HL-60 (cell line): ENCODE measurements around the gene MSX1.

Experiments used
- TF ChIP-seq, protein P1 (sequence below): IDR thresholded peaks from one replicate; pipeline ENCODE4 v1.5.1; 2011; ENCODE audit warnings: low read length, control low read depth, inconsistent platforms; ENCODE audit not compliant: insufficient read depth
- TF ChIP-seq, protein P2 (sequence below): IDR thresholded peaks from 2 replicates; pipeline ENCODE4 v1.6.1; 2012; ENCODE audit warnings: low read depth; ENCODE audit not compliant: insufficient replicate concordance

DNA sequence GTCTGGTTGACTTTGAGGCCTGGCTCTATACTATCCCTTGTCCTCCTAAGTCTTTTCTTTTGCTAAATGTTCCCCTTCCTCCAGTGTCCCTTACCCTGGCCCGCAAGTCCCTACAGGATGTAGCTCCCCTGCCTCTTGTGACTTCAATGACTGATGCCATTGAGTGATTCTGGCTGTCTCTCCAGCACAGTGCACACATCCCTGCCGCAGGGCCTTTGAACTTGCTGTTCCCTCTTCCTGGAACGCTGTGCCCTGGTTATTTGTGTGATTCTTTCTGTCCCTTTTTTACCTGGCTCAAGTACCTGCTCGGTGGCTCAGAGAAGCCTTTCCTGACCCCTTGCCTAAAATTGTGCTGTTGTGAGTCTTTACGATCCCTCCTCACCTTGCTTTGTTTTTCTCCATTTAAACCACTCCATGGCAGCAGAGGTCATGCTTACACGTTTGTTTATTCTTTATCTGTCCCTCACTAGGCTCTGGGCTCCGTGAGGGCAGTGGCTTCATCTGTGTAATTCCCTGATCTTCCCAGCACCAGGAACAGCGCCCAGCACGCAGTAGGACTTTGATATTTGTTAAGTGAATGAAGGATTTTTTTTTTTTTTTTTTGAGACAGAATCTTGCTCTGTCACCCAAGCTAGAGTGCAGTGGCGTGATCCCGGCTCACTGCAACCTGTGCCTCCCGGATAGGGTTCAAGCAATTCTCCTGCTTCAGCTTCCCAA lies 17.6 kb downstream of the MSX1 start:
- TF ChIP-seq, protein P1, sequence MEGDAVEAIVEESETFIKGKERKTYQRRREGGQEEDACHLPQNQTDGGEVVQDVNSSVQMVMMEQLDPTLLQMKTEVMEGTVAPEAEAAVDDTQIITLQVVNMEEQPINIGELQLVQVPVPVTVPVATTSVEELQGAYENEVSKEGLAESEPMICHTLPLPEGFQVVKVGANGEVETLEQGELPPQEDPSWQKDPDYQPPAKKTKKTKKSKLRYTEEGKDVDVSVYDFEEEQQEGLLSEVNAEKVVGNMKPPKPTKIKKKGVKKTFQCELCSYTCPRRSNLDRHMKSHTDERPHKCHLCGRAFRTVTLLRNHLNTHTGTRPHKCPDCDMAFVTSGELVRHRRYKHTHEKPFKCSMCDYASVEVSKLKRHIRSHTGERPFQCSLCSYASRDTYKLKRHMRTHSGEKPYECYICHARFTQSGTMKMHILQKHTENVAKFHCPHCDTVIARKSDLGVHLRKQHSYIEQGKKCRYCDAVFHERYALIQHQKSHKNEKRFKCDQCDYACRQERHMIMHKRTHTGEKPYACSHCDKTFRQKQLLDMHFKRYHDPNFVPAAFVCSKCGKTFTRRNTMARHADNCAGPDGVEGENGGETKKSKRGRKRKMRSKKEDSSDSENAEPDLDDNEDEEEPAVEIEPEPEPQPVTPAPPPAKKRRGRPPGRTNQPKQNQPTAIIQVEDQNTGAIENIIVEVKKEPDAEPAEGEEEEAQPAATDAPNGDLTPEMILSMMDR: no peak
- TF ChIP-seq, protein P2, sequence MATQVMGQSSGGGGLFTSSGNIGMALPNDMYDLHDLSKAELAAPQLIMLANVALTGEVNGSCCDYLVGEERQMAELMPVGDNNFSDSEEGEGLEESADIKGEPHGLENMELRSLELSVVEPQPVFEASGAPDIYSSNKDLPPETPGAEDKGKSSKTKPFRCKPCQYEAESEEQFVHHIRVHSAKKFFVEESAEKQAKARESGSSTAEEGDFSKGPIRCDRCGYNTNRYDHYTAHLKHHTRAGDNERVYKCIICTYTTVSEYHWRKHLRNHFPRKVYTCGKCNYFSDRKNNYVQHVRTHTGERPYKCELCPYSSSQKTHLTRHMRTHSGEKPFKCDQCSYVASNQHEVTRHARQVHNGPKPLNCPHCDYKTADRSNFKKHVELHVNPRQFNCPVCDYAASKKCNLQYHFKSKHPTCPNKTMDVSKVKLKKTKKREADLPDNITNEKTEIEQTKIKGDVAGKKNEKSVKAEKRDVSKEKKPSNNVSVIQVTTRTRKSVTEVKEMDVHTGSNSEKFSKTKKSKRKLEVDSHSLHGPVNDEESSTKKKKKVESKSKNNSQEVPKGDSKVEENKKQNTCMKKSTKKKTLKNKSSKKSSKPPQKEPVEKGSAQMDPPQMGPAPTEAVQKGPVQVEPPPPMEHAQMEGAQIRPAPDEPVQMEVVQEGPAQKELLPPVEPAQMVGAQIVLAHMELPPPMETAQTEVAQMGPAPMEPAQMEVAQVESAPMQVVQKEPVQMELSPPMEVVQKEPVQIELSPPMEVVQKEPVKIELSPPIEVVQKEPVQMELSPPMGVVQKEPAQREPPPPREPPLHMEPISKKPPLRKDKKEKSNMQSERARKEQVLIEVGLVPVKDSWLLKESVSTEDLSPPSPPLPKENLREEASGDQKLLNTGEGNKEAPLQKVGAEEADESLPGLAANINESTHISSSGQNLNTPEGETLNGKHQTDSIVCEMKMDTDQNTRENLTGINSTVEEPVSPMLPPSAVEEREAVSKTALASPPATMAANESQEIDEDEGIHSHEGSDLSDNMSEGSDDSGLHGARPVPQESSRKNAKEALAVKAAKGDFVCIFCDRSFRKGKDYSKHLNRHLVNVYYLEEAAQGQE: no peak
